Activated CD8-positive, alpha-beta memory T cell treated with anti-CD3 and anti-CD28 coated beads, Interleukin-2, amount 10 ng/mL, durations not matched to agents 7 days and 5 days (primary cell): ENCODE data around the gene EMC10. TPM values are rescaled to one million over a fixed set of nuclear protein-coding genes. Genes with fewer than 3 reads are reported as not detected.
"Not testable (repeated sequence)": the region's sequence is repeated elsewhere in the genome, so short reads cannot be mapped to it uniquely, and the experiment has no call there.

ENCODE experiments used
- ATAC-seq: fragments of 150-1000 bp; cut with Tn5 transposase; one replicate; pipeline ENCODE4 v1.10.0; 2021; ENCODE audit warnings: moderate library complexity
- CTCF ChIA-PET: fragments of 350-600 bp; sonication (Branson Sonifier 250); formaldehyde crosslinking; loops from one replicate; lab custom pipeline; 2021; ENCODE audit warnings: antibody characterized with exemption; lab: Charles Lee
- DNase-seq: peaks from one replicate; pipeline ENCODE4 v3.0.0-alpha.2; 2020
- H3K27ac Mint-ChIP-seq: one replicate; pipeline ENCODE4 v1.8.0; 2021; ENCODE audit warnings: mild to moderate bottlenecking, mixed read lengths
- H3K27me3 Mint-ChIP-seq: one replicate; pipeline ENCODE4 v1.8.0; 2021; ENCODE audit warnings: mixed read lengths
- H3K36me3 Mint-ChIP-seq: one replicate; pipeline ENCODE4 v1.8.0; 2021; ENCODE audit warnings: mild to moderate bottlenecking, mixed read lengths
- H3K4me1 Mint-ChIP-seq: one replicate; pipeline ENCODE4 v1.8.0; 2021; ENCODE audit warnings: mixed read lengths
- H3K4me3 Mint-ChIP-seq: one replicate; pipeline ENCODE4 v1.8.0; 2021; ENCODE audit warnings: mild to moderate bottlenecking, moderate library complexity, mixed read lengths
- H3K9me3 Mint-ChIP-seq: one replicate; pipeline ENCODE4 v1.8.0; 2022; ENCODE audit warnings: low read depth, mixed read lengths
- total RNA-seq, 2 experiments: library from RNA; stranded (reverse); gene quantifications; one replicate each; pipeline ENCODE4 v1.2.3, GENCODE V29; 2021

The EMC10 gene
- total RNA-seq, 2 experiments from 2014 or later = 47.8 to 57.2 TPM

GRCh38 chr19:50459638-50460037, 16.7 kb upstream of the EMC10 start:
- CTCF ChIA-PET = interaction anchor here (1.4 to 3.3 kb wide), 5 partner anchors 90 to 106 kb away, joined by 3 to 63 read pairs (median 8); no protein-coding TSS in a partner anchor
- ATAC-seq (no peak), DNase-seq (no peak)
- peak overlapping the region; percentile 2 for H3K4me3 Mint-ChIP-seq
- H3K9me3 Mint-ChIP-seq = no peaks in the 10 kb centered on the region
- H3K36me3 Mint-ChIP-seq = no peaks in the 10 kb centered on the region
- peaks cover 14% of the 10 kb centered on the region for H3K4me1 Mint-ChIP-seq
- peaks cover 3% of the 10 kb centered on the region for H3K27me3 Mint-ChIP-seq
- H3K27ac Mint-ChIP-seq = peak overlapping the region; percentile 54

- CTCF ChIA-PET = interaction anchor here (0.7 to 3.3 kb wide), 17 partner anchors 12 to 131 kb away, joined by 3 to 63 read pairs (median 3); partner anchors contain the start of genes JOSD2, KCNC3, NR1H2 and POLD1
- H3K4me3 Mint-ChIP-seq = peak overlapping the region; percentile 2
- ATAC-seq (peak; percentile 62), DNase-seq (peak; percentile 52)
- H3K27ac Mint-ChIP-seq = peak overlapping the region; percentile 54
- no peaks in the 10 kb centered on the region for H3K9me3 Mint-ChIP-seq
- no peaks in the 10 kb centered on the region for H3K36me3 Mint-ChIP-seq
- peaks cover 14% of the 10 kb centered on the region for H3K4me1 Mint-ChIP-seq
- H3K27me3 Mint-ChIP-seq = peaks cover 3% of the 10 kb centered on the region
Observed at GRCh38 chr19:50460161-50460765, 16.0 kb upstream of the EMC10 start.

GRCh38 chr19:50461066-50461875, 15.0 kb upstream of the EMC10 start:
- CTCF ChIA-PET = interaction anchor here (0.7 to 3.3 kb wide), 20 partner anchors 9 to 132 kb away, joined by 3 to 63 read pairs (median 3); partner anchors contain the start of genes JOSD2, KCNC3, NR1H2 and POLD1
- H3K9me3 Mint-ChIP-seq = no peaks in the 10 kb centered on the region
- DNase-seq = peak; percentile 78
- H3K36me3 Mint-ChIP-seq = no peaks in the 10 kb centered on the region
- H3K4me1 Mint-ChIP-seq = peaks cover 14% of the 10 kb centered on the region
- peak; percentile 85 for ATAC-seq
- peaks cover 3% of the 10 kb centered on the region for H3K27me3 Mint-ChIP-seq
- H3K4me3 Mint-ChIP-seq = no peak overlapping the region
- no peak overlapping the region for H3K27ac Mint-ChIP-seq

GRCh38 chr19:50462970-50463369, 13.3 kb upstream of the EMC10 start:
- CTCF ChIA-PET = interaction anchor here (0.9 to 3.3 kb wide), 6 partner anchors 93 to 210 kb away, joined by 3 to 63 read pairs (median 4); no protein-coding TSS in a partner anchor
- DNase-seq (no peak), ATAC-seq (no peak)
- Mint-ChIP-seq H3K4me1 (peaks cover 14% of the 10 kb centered on the region), H3K9me3 (no peaks in the 10 kb centered on the region), H3K27ac (no peak overlapping the region), H3K27me3 (peaks cover 3% of the 10 kb centered on the region), H3K4me3 (no peak overlapping the region), H3K36me3 (no peaks in the 10 kb centered on the region)

- no peaks in the 10 kb centered on the region for H3K9me3 Mint-ChIP-seq
- H3K36me3 Mint-ChIP-seq = no peaks in the 10 kb centered on the region
- no peaks in the 10 kb centered on the region for H3K27me3 Mint-ChIP-seq
- CTCF ChIA-PET = interaction anchor here (0.8 to 2.8 kb wide), 2 partner anchors 96 to 107 kb away, joined by 3 to 10 read pairs; no protein-coding TSS in a partner anchor
- H3K27ac Mint-ChIP-seq = no peak overlapping the region
- ATAC-seq = no peak
- H3K4me3 Mint-ChIP-seq = no peak overlapping the region
- H3K4me1 Mint-ChIP-seq = peaks cover 14% of the 10 kb centered on the region
- no peak for DNase-seq
Observed at GRCh38 chr19:50464348-50464747, 12.0 kb upstream of the EMC10 start.

GRCh38 chr19:50465000-50465399, 11.3 kb upstream of the EMC10 start:
- Mint-ChIP-seq H3K4me3 (no peak overlapping the region), H3K9me3 (no peaks in the 10 kb centered on the region), H3K36me3 (no peaks in the 10 kb centered on the region), H3K27ac (no peak overlapping the region), H3K27me3 (no peaks in the 10 kb centered on the region), H3K4me1 (peaks cover 12% of the 10 kb centered on the region)
- DNase-seq = no peak
- ATAC-seq = no peak
- CTCF ChIA-PET = interaction anchor here (1.4 to 2.8 kb wide), 2 partner anchors 97 to 107 kb away, joined by 3 to 10 read pairs; no protein-coding TSS in a partner anchor

GRCh38 chr19:50465986-50466705, 10.2 kb upstream of the EMC10 start:
- H3K4me1 Mint-ChIP-seq = peaks cover 4% of the 10 kb centered on the region
- no peaks in the 10 kb centered on the region for H3K36me3 Mint-ChIP-seq
- H3K27ac Mint-ChIP-seq = no peak overlapping the region
- H3K4me3 Mint-ChIP-seq = no peak overlapping the region
- ATAC-seq (no peak), DNase-seq (no peak)
- CTCF ChIA-PET = interaction anchor here (1.3 to 2.8 kb wide), 3 partner anchors 9 to 109 kb away, joined by 3 to 10 read pairs (median 3); no protein-coding TSS in a partner anchor
- no peaks in the 10 kb centered on the region for H3K9me3 Mint-ChIP-seq
- H3K27me3 Mint-ChIP-seq = no peaks in the 10 kb centered on the region

- Mint-ChIP-seq H3K27ac (no peak overlapping the region), H3K4me1 (no peaks in the 10 kb centered on the region), H3K4me3 (no peak overlapping the region), H3K9me3 (no peaks in the 10 kb centered on the region), H3K27me3 (no peaks in the 10 kb centered on the region), H3K36me3 (no peaks in the 10 kb centered on the region)
- DNase-seq (no peak), ATAC-seq (no peak)
- CTCF ChIA-PET = interaction anchor here (1.3 to 2.8 kb wide), 2 partner anchors 8 to 98 kb away, joined by 3 to 10 read pairs; no protein-coding TSS in a partner anchor
Observed at GRCh38 chr19:50466706-50467039, 9.6 kb upstream of the EMC10 start.

- no peak overlapping the region for H3K27ac Mint-ChIP-seq
- no peak overlapping the region for H3K4me3 Mint-ChIP-seq
- DNase-seq (no peak), ATAC-seq (no peak)
- H3K4me1 Mint-ChIP-seq = no peaks in the 10 kb centered on the region
- H3K9me3 Mint-ChIP-seq = no peaks in the 10 kb centered on the region
- no peaks in the 10 kb centered on the region for H3K36me3 Mint-ChIP-seq
- H3K27me3 Mint-ChIP-seq = no peaks in the 10 kb centered on the region
- CTCF ChIA-PET = no interaction called here
Observed at GRCh38 chr19:50467566-50467965, 8.7 kb upstream of the EMC10 start.

GRCh38 chr19:50468818-50469217, 7.5 kb upstream of the EMC10 start:
- Mint-ChIP-seq H3K9me3 (no peaks in the 10 kb centered on the region), H3K27me3 (no peaks in the 10 kb centered on the region), H3K36me3 (no peaks in the 10 kb centered on the region), H3K4me3 (no peak overlapping the region), H3K4me1 (no peaks in the 10 kb centered on the region), H3K27ac (no peak overlapping the region)
- no peak for ATAC-seq
- no peak for DNase-seq
- CTCF ChIA-PET = no interaction called here

GRCh38 chr19:50473336-50473735, 3.0 kb upstream of the EMC10 start:
- not testable (repeated sequence) for H3K27me3 Mint-ChIP-seq, H3K27ac Mint-ChIP-seq, DNase-seq, H3K9me3 Mint-ChIP-seq, H3K4me3 Mint-ChIP-seq, ATAC-seq
- CTCF ChIA-PET = interaction anchor here (0.8 to 1.5 kb wide), 2 partner anchors 13 kb away, joined by 3 to 4 read pairs; no protein-coding TSS in a partner anchor
- Mint-ChIP-seq H3K36me3 (peaks cover 10% of the 10 kb centered on the region), H3K4me1 (peaks cover 14% of the 10 kb centered on the region)

GRCh38 chr19:50475101-50475568, 1.2 kb upstream of the EMC10 start:
- Mint-ChIP-seq H3K27me3 (no peaks in the 10 kb centered on the region), H3K27ac (peak overlapping the region; percentile 67), H3K4me3 (peak overlapping the region; percentile 38), H3K9me3 (no peaks in the 10 kb centered on the region), H3K36me3 (peaks cover 17% of the 10 kb centered on the region), H3K4me1 (peaks cover 14% of the 10 kb centered on the region)
- ATAC-seq (no peak), DNase-seq (no peak)
- CTCF ChIA-PET = interaction anchor here (1.2 to 2.0 kb wide), 2 partner anchors 9 to 118 kb away, joined by 3 to 6 read pairs; no protein-coding TSS in a partner anchor
